Superior temporal gyrus (tissue), 1 donor: Measurements from ENCODE around the gene ITPA.

Experiments
- DNase-seq: peaks from one replicate; pipeline ENCODE4 v3.0.0-alpha.2; 2016; ENCODE audit errors: extremely low spot score

The ITPA gene

GRCh38 chr20:3227936-3228749 lies 18.8 kb downstream of the ITPA start:
- no peak for DNase-seq

GRCh38 chr20:3228750-3229032 lies 19.4 kb downstream of the ITPA start:
- no peak for DNase-seq

- no peak for DNase-seq
Observed at GRCh38 chr20:3229158-3229557, 19.9 kb downstream of the ITPA start.

- no peak for DNase-seq
Observed at GRCh38 chr20:3229798-3230197, 20.5 kb downstream of the ITPA start.

- no peak for DNase-seq
Observed at GRCh38 chr20:3231116-3231515, 21.8 kb downstream of the ITPA start.

GRCh38 chr20:3231889-3232588 lies 22.7 kb downstream of the ITPA start:
- DNase-seq = no peak

- DNase-seq = no peak
Observed at GRCh38 chr20:3233131-3233990, 24.1 kb downstream of the ITPA start.

- no peak for DNase-seq
Observed at GRCh38 chr20:3233991-3234498, 24.7 kb downstream of the ITPA start.

GRCh38 chr20:3235666-3236324 lies 26.5 kb downstream of the ITPA start:
- no peak for DNase-seq

- DNase-seq = no peak
Observed at GRCh38 chr20:3237011-3237957, 28.0 kb downstream of the ITPA start.

- DNase-seq = no peak
Observed at GRCh38 chr20:3237958-3238615, 28.8 kb downstream of the ITPA start.

- no peak for DNase-seq
Observed at GRCh38 chr20:3238616-3239025, 29.3 kb downstream of the ITPA start.

GRCh38 chr20:3239026-3239866 lies 29.9 kb downstream of the ITPA start, which contains the start of gene SLC4A11:
Gene SLC4A11 (minus strand): TSS chr20:3239190. CDS start chr20:3239137, 53 bp downstream.
- no peak for DNase-seq

GRCh38 chr20:3239867-3240775 lies 30.8 kb downstream of the ITPA start:
- DNase-seq = no peak

- DNase-seq = no peak
Observed at GRCh38 chr20:3240776-3241363, 31.6 kb downstream of the ITPA start.

GRCh38 chr20:3242172-3242692 lies 32.9 kb downstream of the ITPA start:
- no peak for DNase-seq

GRCh38 chr20:3243718-3244358 lies 34.5 kb downstream of the ITPA start:
- no peak for DNase-seq
